ENCODE measurements around the gene FBLN1.
A peak's percentile ranks its signal among the peaks of the same experiment; 100 is the strongest.

FBLN1 gene

DNA sequence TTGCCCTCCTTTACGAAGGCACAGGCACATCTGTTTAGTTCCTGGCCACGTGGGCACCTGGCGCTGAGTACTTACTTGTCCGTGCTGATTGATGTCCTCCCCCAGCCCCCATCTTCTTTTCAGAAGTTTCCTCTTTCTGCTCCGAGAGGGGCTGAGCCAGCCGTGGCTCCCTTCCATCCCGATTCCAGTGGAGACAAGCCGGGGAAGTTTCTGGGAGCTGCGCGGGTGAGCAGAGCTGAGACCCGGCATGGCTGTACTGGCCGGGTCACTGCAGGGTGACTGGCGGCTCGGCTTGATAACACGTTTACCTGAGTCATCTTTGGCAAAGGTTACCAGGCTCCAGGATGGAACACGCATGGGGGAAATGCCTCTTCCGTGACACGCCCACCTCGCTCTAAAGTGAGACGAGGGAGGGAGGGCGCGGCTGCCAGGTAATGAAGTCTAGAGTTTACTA, 123.5 kb downstream of the FBLN1 start:
- peaks cover 33% of the 10 kb centered on the region for H3K4me1 Mint-ChIP-seq
- no peak overlapping the region for H3K27ac Mint-ChIP-seq
- DNase-seq: no peak
- peaks cover 3% of the 10 kb centered on the region for H3K9me3 Mint-ChIP-seq
- no peak overlapping the region for H3K4me3 Mint-ChIP-seq
- no peak for TF ChIP-seq CTCF (IDR thresholded peaks at IDR 0.05)
- peaks cover 36% of the 10 kb centered on the region for H3K27me3 Mint-ChIP-seq (ENCODE audit: low read depth, poor library complexity)
- H3K36me3 Mint-ChIP-seq (ENCODE audit: low read depth): no peaks in the 10 kb centered on the region

DNA sequence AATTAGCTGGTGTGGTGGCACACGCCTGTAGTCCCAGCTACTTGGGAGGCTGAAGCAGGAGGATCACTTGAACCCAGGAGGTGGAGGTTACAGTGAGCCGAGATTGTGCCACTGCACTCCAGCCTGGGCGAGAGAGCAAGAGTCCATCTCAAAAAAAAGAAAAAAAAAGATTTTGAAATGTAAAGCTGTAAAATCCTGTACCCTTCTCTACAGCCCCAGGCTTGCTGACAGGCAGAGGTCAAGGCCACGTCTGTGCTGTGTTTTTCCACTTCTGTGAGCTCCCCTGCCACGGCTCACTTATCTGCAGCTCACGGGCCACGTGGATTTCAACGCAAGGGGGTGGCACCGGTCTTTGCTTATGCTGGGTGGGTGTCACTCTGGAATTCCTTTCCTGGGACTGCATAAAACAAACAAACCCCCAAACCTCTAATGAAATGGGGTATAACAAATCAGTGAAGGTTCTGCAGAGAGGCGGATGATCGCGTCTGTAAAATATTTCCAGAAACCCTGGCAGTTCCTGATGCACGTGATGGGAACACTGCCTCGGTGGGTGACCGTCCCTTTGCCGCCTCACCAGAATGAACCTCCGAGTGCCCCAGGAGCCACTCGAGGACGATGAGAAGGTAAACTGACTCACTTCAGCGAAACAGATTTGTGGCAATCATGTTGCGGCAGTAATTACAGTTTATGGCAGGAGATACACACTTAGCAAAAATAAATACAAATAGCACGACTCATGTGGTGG, 125.0 kb downstream of the FBLN1 start:
- no peak overlapping the region for H3K4me3 Mint-ChIP-seq

GRCh38 chr22:45628515-45628914, 125.8 kb downstream of the FBLN1 start:
- no peak for TF ChIP-seq CTCF (IDR thresholded peaks at IDR 0.05)
- H3K4me3 Mint-ChIP-seq: no peak overlapping the region
- H3K27me3 Mint-ChIP-seq (ENCODE audit: low read depth, poor library complexity): peaks cover 58% of the 10 kb centered on the region
- no peak for DNase-seq
- peaks cover 53% of the 10 kb centered on the region for H3K4me1 Mint-ChIP-seq
- no peaks in the 10 kb centered on the region for H3K36me3 Mint-ChIP-seq (ENCODE audit: low read depth)
- no peaks in the 10 kb centered on the region for H3K9me3 Mint-ChIP-seq
- no peak overlapping the region for H3K27ac Mint-ChIP-seq

More for the DNA sequence above, 125.0 kb downstream of the FBLN1 start:
- H3K27me3 Mint-ChIP-seq (ENCODE audit: low read depth, poor library complexity): peaks cover 50% of the 10 kb centered on the region
- no peak overlapping the region for H3K27ac Mint-ChIP-seq
- peaks cover 46% of the 10 kb centered on the region for H3K4me1 Mint-ChIP-seq
- no peak for TF ChIP-seq CTCF (IDR thresholded peaks at IDR 0.05)
- H3K9me3 Mint-ChIP-seq: no peaks in the 10 kb centered on the region
- no peaks in the 10 kb centered on the region for H3K36me3 Mint-ChIP-seq (ENCODE audit: low read depth)
- no peak for DNase-seq

DNA sequence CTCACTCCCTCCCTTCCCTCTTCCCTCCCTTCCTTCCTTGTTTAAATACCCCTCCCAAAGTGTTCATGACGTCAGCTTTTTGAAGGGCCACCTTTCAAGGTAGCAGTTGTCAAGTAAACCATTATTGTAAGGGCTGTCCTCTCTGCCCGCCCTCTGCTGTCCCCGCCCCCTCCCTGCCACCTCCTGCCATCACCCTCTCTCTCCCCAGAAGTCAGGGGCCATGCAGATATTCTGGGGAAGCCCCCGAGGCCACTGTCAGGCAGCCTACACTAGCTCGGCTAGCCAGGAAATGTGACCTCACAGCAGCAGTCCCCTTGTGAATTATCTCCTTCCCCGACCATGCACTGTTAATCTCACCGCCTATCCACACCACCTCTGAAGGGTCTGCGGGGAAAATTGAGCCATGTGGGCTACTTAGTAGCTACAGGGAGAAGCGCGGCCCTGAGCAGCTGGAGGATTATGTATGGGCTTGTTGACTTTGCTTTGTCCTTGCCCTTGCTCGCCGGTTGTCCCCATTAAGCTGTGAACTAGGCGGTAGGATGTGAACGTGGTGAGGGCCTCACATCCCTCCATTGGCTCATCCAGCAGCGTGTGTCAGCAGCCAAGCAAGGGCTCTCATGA, 126.9 kb downstream of the FBLN1 start:
- peak; percentile 30 for DNase-seq
- Mint-ChIP-seq H3K36me3 (ENCODE audit: low read depth) (no peaks in the 10 kb centered on the region), H3K9me3 (no peaks in the 10 kb centered on the region), H3K4me3 (no peak overlapping the region), H3K27me3 (ENCODE audit: low read depth, poor library complexity) (peaks cover 59% of the 10 kb centered on the region), H3K27ac (no peak overlapping the region), H3K4me1 (peaks cover 55% of the 10 kb centered on the region)
- TF ChIP-seq CTCF (IDR thresholded peaks at IDR 0.05): no peak

- no peak for TF ChIP-seq CTCF (IDR thresholded peaks at IDR 0.05)
- H3K9me3 Mint-ChIP-seq: no peaks in the 10 kb centered on the region
- H3K36me3 Mint-ChIP-seq (ENCODE audit: low read depth): no peaks in the 10 kb centered on the region
- no peak overlapping the region for H3K27ac Mint-ChIP-seq
- H3K4me3 Mint-ChIP-seq: no peak overlapping the region
- peaks cover 65% of the 10 kb centered on the region for H3K27me3 Mint-ChIP-seq (ENCODE audit: low read depth, poor library complexity)
- peaks cover 52% of the 10 kb centered on the region for H3K4me1 Mint-ChIP-seq
- DNase-seq: no peak
Observed at GRCh38 chr22:45630436-45630835, 127.8 kb downstream of the FBLN1 start.
